Activated CD4-positive, alpha-beta T cell treated with anti-CD3 and anti-CD28 coated beads, Interleukin-2, amount 50 U/mL, for 1 hour (primary cell): Measurements from ENCODE around the gene NCK1.

Experiments used
- DNase-seq: peaks from one replicate; pipeline ENCODE4 v3.0.0-alpha.2; 2020

The NCK1 gene

GRCh38 chr3:136861890-136862616 lies at the start of gene NCK1:
Gene NCK1 (plus strand): TSS chr3:136862208. CDS start chr3:136928002, 65,794 bp downstream.
- DNase-seq = peak; percentile 98

GRCh38 chr3:136817448-136817847 lies 44.6 kb upstream of the NCK1 start:
- no peak for DNase-seq

GRCh38 chr3:136818191-136818768 lies 43.7 kb upstream of the NCK1 start:
- DNase-seq = no peak

- peak; percentile 13 for DNase-seq
These were observed 43.1 kb upstream of the NCK1 start, which contains the start of gene SLC35G2 for GRCh38 chr3:136818769-136819391. Gene SLC35G2 (plus strand): TSS chr3:136819126. CDS start chr3:136854461, 35,335 bp downstream.

- peak; percentile 1 for DNase-seq
These were observed 42.6 kb upstream of the NCK1 start for GRCh38 chr3:136819392-136819730.

- DNase-seq = peak; percentile 8
These were observed 42.0 kb upstream of the NCK1 start for GRCh38 chr3:136819731-136820679.

- DNase-seq = no peak
These were observed 30.5 kb upstream of the NCK1 start for GRCh38 chr3:136831461-136831860.

GRCh38 chr3:136835089-136835812 lies 26.8 kb upstream of the NCK1 start:
- no peak for DNase-seq

- no peak for DNase-seq
These were observed 26.0 kb upstream of the NCK1 start for GRCh38 chr3:136835813-136836510.

- no peak for DNase-seq
These were observed 25.4 kb upstream of the NCK1 start for GRCh38 chr3:136836511-136837156.

- DNase-seq = no peak
These were observed 23.1 kb upstream of the NCK1 start for GRCh38 chr3:136838641-136839555.

GRCh38 chr3:136839556-136839931 lies 22.5 kb upstream of the NCK1 start:
- DNase-seq = no peak

- no peak for DNase-seq
These were observed 21.8 kb upstream of the NCK1 start for GRCh38 chr3:136840252-136840651.

- no peak for DNase-seq
These were observed 19.7 kb upstream of the NCK1 start for GRCh38 chr3:136842294-136842693.

GRCh38 chr3:136844724-136845123 lies 17.3 kb upstream of the NCK1 start:
- no peak for DNase-seq

- no peak for DNase-seq
These were observed 9.8 kb upstream of the NCK1 start for GRCh38 chr3:136852180-136852579.

- DNase-seq = no peak
These were observed 5.3 kb upstream of the NCK1 start for GRCh38 chr3:136856665-136857064.

GRCh38 chr3:136858381-136858780 lies 3.6 kb upstream of the NCK1 start:
- no peak for DNase-seq

- DNase-seq = no peak
These were observed 1.5 kb upstream of the NCK1 start for GRCh38 chr3:136860541-136860940.
